ENCODE data around the gene PSMD5.

DNA sequence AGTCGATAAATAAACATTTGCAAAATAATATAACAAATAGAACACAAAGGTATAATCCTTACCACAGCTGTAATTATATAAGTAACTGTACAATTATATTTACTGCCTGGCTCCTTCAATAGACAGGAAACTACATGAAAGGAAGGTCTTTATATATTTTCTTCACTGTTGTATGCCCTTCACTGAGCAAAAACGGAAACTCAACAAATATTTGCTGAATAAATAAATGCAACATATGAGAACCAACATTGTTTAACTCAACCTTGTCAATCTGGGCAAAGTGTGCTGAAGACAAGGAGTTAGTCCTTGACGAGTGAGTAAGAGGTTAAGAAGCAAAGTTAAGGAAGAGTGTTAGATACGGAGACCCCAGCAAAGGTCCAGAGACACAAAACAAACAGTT lies 22.6 kb downstream of the PSMD5 start:
- TF ChIP-seq, protein P1, sequence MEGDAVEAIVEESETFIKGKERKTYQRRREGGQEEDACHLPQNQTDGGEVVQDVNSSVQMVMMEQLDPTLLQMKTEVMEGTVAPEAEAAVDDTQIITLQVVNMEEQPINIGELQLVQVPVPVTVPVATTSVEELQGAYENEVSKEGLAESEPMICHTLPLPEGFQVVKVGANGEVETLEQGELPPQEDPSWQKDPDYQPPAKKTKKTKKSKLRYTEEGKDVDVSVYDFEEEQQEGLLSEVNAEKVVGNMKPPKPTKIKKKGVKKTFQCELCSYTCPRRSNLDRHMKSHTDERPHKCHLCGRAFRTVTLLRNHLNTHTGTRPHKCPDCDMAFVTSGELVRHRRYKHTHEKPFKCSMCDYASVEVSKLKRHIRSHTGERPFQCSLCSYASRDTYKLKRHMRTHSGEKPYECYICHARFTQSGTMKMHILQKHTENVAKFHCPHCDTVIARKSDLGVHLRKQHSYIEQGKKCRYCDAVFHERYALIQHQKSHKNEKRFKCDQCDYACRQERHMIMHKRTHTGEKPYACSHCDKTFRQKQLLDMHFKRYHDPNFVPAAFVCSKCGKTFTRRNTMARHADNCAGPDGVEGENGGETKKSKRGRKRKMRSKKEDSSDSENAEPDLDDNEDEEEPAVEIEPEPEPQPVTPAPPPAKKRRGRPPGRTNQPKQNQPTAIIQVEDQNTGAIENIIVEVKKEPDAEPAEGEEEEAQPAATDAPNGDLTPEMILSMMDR (IDR thresholded peaks at IDR 0.05; ENCODE audit: low read length) = no peak
- no peak for TF ChIP-seq EZH2 (optimal IDR thresholded peaks at IDR 0.05; ENCODE audit: low read depth, low read length)

Data from MM.1S (cell line).